ENCODE measurements around the gene PHLDA1. TPM values are rescaled to one million over a fixed set of nuclear protein-coding genes. Genes with fewer than 3 reads are reported as not detected.

Gene PHLDA1
- polyA plus RNA-seq, 1 of the 3 experiments (the other 2 are of a cell fraction): 26.2 TPM

GRCh38 chr12:76065917-76066316 is 34.3 kb upstream of the PHLDA1 start:
- Histone ChIP-seq H2AFZ (ENCODE audit: low read depth) (no peak overlapping the region), H4K20me1 (ENCODE audit: insufficient read depth) (peaks cover 74% of the 10 kb centered on the region), H3K79me2 (ENCODE audit: insufficient read depth) (peaks cover 100% of the 10 kb centered on the region), H3K27ac (ENCODE audit: low read depth in 2 of 2, low read length in 1 of 2) (no peak overlapping the region), H3K36me3 (replicated peaks in 1 of 2; ENCODE audit: control insufficient read depth in 1 of 2, insufficient read depth in 2 of 2, low read length in 1 of 2) (peaks cover 76 to 98% of the 10 kb centered on the region in 2 experiments), H3K9me2 (no peaks in the 10 kb centered on the region), H3K4me2 (no peak overlapping the region), H3K9me3 (peaks cover 16% of the 10 kb centered on the region), H3K4me3 (ENCODE audit: low read depth in 2 of 2, low read length in 1 of 2) (no peak overlapping the region), H3K9ac (no peak overlapping the region), H3K4me1 (ENCODE audit: control insufficient read depth in 1 of 2, insufficient read depth in 2 of 2, low read depth in 1 of 2, low read length in 1 of 2) (peaks cover 3 to 10% of the 10 kb centered on the region in 2 experiments; a peak in 3 of 4 replicates), H3K27me3 (ENCODE audit: insufficient read depth) (no peaks in the 10 kb centered on the region), H3F3A (replicated peaks; ENCODE audit: insufficient read depth) (peaks cover 61% of the 10 kb centered on the region)
- TF ChIP-seq RFX5 (IDR thresholded peaks at IDR 0.05; ENCODE audit: low read length): no peak
- DNase-seq: no peak
- 96% methylated on average over 3 of the region's 3 CpGs for WGBS (ENCODE audit: low lambda C conversion rate)
- POLR2A ChIA-PET: no interaction called here
- CTCF ChIA-PET: no interaction called here

- Histone ChIP-seq H2AFZ (ENCODE audit: low read depth) (no peak overlapping the region), H3K4me2 (no peak overlapping the region), H3K9me2 (no peaks in the 10 kb centered on the region), H4K20me1 (ENCODE audit: insufficient read depth) (peaks cover 66% of the 10 kb centered on the region), H3F3A (replicated peaks; ENCODE audit: insufficient read depth) (peaks cover 59% of the 10 kb centered on the region), H3K79me2 (ENCODE audit: insufficient read depth) (peaks cover 100% of the 10 kb centered on the region), H3K4me1 (ENCODE audit: control insufficient read depth in 1 of 2, insufficient read depth in 2 of 2, low read depth in 1 of 2, low read length in 1 of 2) (peaks cover 0 to 10% of the 10 kb centered on the region in 2 experiments; a peak in 1 of 4 replicates), H3K27ac (ENCODE audit: low read depth in 2 of 2, low read length in 1 of 2) (no peak overlapping the region), H3K9ac (no peak overlapping the region), H3K4me3 (ENCODE audit: low read depth in 2 of 2, low read length in 1 of 2) (no peak overlapping the region), H3K36me3 (replicated peaks in 1 of 2; ENCODE audit: control insufficient read depth in 1 of 2, insufficient read depth in 2 of 2, low read length in 1 of 2) (peaks cover 77 to 98% of the 10 kb centered on the region in 2 experiments), H3K9me3 (peaks cover 16% of the 10 kb centered on the region), H3K27me3 (ENCODE audit: insufficient read depth) (no peaks in the 10 kb centered on the region)
- CTCF ChIA-PET: interaction anchor here (0.8 to 1.1 kb wide), 2 partner anchors 26 to 508 kb away, joined by 3 read pairs; no protein-coding TSS in a partner anchor
- POLR2A ChIA-PET: no interaction called here
- no peak for DNase-seq
- TF ChIP-seq EP300 (IDR thresholded peaks at IDR 0.05; ENCODE audit: borderline replicate concordance in 1 of 2, low read depth in 1 of 2, low read length in 1 of 2): no peak
- no peak for TF ChIP-seq SIN3A (IDR thresholded peaks at IDR 0.05; ENCODE audit: borderline replicate concordance, low read depth, low read length)
- WGBS (ENCODE audit: low lambda C conversion rate): 97% methylated on average over 1 of the region's 1 CpG
These were observed 33.3 kb upstream of the PHLDA1 start for GRCh38 chr12:76064904-76065303.

GRCh38 chr12:76060111-76060510 is 28.5 kb upstream of the PHLDA1 start:
- no peak for DNase-seq
- no peak overlapping the region for H3K4me2 ChIP-seq
- no peak for TF ChIP-seq POLR2AphosphoS5 (IDR thresholded peaks at IDR 0.05; ENCODE audit: low read depth, low read length)
- no peak for TF ChIP-seq FOXJ3 (CRISPR knock-in tag; IDR thresholded peaks at IDR 0.05)
- no peak for TF ChIP-seq JUND (IDR thresholded peaks at IDR 0.05)
- no peak for TF ChIP-seq FOXM1 (IDR thresholded peaks at IDR 0.05; ENCODE audit: low read depth)
- no peak for TF ChIP-seq MEF2A (IDR thresholded peaks at IDR 0.05; ENCODE audit: borderline replicate concordance, low read depth)
- TF ChIP-seq USF1 (IDR thresholded peaks at IDR 0.05; ENCODE audit: borderline replicate concordance, low read depth): no peak
- TF ChIP-seq ELF1 (IDR thresholded peaks at IDR 0.05): no peak
- TF ChIP-seq CTCF (IDR thresholded peaks at IDR 0.05): no peak
- TF ChIP-seq USF2 (IDR thresholded peaks at IDR 0.05; ENCODE audit: borderline replicate concordance, low read depth, low read length): no peak
- no peak for TF ChIP-seq TCF12 (IDR thresholded peaks at IDR 0.05)
- TF ChIP-seq RAD21 (IDR thresholded peaks at IDR 0.05; ENCODE audit: low read length): no peak
- TF ChIP-seq NFIC (IDR thresholded peaks at IDR 0.05; ENCODE audit: borderline replicate concordance): no peak
- TF ChIP-seq REST (IDR thresholded peaks at IDR 0.05; ENCODE audit: low read depth, low read length): no peak
- peaks cover 99% of the 10 kb centered on the region for H3K79me2 ChIP-seq (ENCODE audit: insufficient read depth)
- WGBS (ENCODE audit: low lambda C conversion rate): 89% methylated on average over 2 of the region's 2 CpGs
- H3K9me2 ChIP-seq: no peaks in the 10 kb centered on the region
- no peak overlapping the region for H3K4me3 ChIP-seq (ENCODE audit: low read depth in 2 of 2, low read length in 1 of 2)
- POLR2A ChIA-PET: no interaction called here
- H3F3A ChIP-seq (replicated peaks; ENCODE audit: insufficient read depth): peaks cover 33% of the 10 kb centered on the region
- H3K27me3 ChIP-seq (ENCODE audit: insufficient read depth): no peaks in the 10 kb centered on the region
- H3K9me3 ChIP-seq: peaks cover 10% of the 10 kb centered on the region
- H4K20me1 ChIP-seq (ENCODE audit: insufficient read depth): peaks cover 42% of the 10 kb centered on the region
- 0 out of 4 replicates have a peak overlapping the region, but pooled peaks of 1 of the 2 experiments have one; percentile 4 for H3K27ac ChIP-seq (ENCODE audit: low read depth in 2 of 2, low read length in 1 of 2)
- CTCF ChIA-PET: no interaction called here
- H2AFZ ChIP-seq (ENCODE audit: low read depth): no peak overlapping the region
- H3K36me3 ChIP-seq (replicated peaks in 1 of 2; ENCODE audit: control insufficient read depth in 1 of 2, insufficient read depth in 2 of 2, low read length in 1 of 2): peaks cover 72 to 100% of the 10 kb centered on the region in 2 experiments
- H3K4me1 ChIP-seq (ENCODE audit: control insufficient read depth in 1 of 2, insufficient read depth in 2 of 2, low read depth in 1 of 2, low read length in 1 of 2): no peaks in the 10 kb centered on the region
- no peak overlapping the region for H3K9ac ChIP-seq

All from SK-N-SH (cell line).